ENCODE results near the gene ABITRAM. TPM values are rescaled to one million over a fixed set of nuclear protein-coding genes. Genes with fewer than 3 reads are reported as not detected.

Gene ABITRAM
- total and polyA plus RNA-seq, 5 experiments from 2014 or later = 9.2 to 14.5 (median 13.1) TPM

DNA sequence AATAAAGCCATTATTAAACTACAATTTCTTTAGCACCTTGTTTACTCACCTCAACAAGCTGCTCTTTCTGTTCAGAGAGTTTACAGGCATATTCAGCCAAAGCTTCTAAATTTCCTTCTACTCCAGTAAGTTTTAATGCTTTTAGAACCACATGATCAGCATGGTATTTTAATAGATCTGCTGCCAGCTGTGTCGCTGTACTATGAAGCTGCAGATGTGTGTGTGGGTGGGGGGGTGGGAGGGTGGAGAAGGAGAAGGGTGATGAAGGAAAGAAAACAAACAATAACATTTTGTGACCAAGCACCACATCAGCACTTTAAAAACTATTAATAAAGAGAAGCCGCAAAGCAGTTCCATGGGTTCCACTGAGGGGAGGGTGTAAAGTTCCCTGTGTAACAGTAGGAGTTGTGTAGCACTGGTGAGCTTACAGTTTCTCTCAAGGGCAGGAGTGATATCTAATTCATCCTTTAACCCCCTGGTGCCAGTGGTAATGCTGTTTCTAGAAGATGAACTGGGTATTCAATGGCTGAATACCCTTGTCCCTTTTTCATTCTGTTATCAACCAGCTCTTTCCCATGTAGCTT, 38.5 kb downstream of the ABITRAM start:
- Mint-ChIP-seq H3K27me3 (no peaks in the 10 kb centered on the region), H3K4me3 (no peak overlapping the region), H3K27ac (no peak overlapping the region), H3K36me3 (peaks cover 0 to 8% (median 5%) of the 10 kb centered on the region in 3 donors), H3K9me3 (peaks cover 0 to 17% (median 0%) of the 10 kb centered on the region in 9 donors), H3K4me1 (no peaks in the 10 kb centered on the region)
- no peak for ATAC-seq
- DNase-seq = no peak
- POLR2A ChIA-PET = no interaction called here

DNA sequence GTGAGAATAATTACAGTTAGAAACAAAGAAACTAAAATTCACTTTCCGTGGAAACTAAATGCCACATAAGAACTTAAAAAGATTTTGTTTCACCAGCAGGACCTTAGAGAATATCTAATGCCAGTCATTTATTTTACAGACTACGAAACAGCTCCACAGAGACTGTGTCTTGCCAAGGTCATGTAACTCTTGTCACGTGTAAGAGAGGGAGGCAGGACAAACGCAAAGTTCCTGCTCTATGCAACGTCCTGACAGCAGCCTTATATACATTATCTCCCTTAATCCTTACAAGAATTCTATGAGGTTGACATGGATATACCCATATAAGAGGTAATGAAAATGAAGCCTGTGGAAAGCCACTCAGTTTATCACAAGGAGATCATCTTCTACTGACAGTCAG, 39.7 kb downstream of the ABITRAM start:
- POLR2A ChIA-PET = no interaction called here
- Mint-ChIP-seq H3K4me1 (no peaks in the 10 kb centered on the region), H3K27me3 (no peaks in the 10 kb centered on the region), H3K36me3 (peaks cover 0 to 8% (median 5%) of the 10 kb centered on the region in 3 donors), H3K4me3 (no peak overlapping the region), H3K9me3 (peaks cover 0 to 17% (median 0%) of the 10 kb centered on the region in 9 donors), H3K27ac (no peak overlapping the region)
- DNase-seq = no peak
- no peak for ATAC-seq

GRCh38 chr9:108978205-108978604, 44.0 kb downstream of the ABITRAM start:
- no peaks in the 10 kb centered on the region for H3K27me3 Mint-ChIP-seq
- POLR2A ChIA-PET = no interaction called here
- H3K4me3 Mint-ChIP-seq = no peak overlapping the region
- no peaks in the 10 kb centered on the region for H3K9me3 Mint-ChIP-seq
- ATAC-seq (no peak), DNase-seq (no peak)
- no peaks in the 10 kb centered on the region for H3K36me3 Mint-ChIP-seq
- H3K4me1 Mint-ChIP-seq = no peaks in the 10 kb centered on the region
- peak overlapping the region in 1 of 10 donors; percentile 12 for H3K27ac Mint-ChIP-seq

- Mint-ChIP-seq H3K27ac (no peak overlapping the region), H3K36me3 (no peaks in the 10 kb centered on the region), H3K27me3 (no peaks in the 10 kb centered on the region), H3K9me3 (no peaks in the 10 kb centered on the region), H3K4me1 (no peaks in the 10 kb centered on the region), H3K4me3 (no peak overlapping the region)
- DNase-seq = no peak
- POLR2A ChIA-PET = interaction anchor here (0.6 kb wide), 1 partner anchor 139 kb away, joined by 4 read pairs; the partner anchor contains the start of gene TMEM245
- ATAC-seq = no peak
These were observed 46.7 kb downstream of the ABITRAM start for GRCh38 chr9:108980893-108981292.

GRCh38 chr9:108983885-108984284, 49.7 kb downstream of the ABITRAM start:
- Mint-ChIP-seq H3K27me3 (no peaks in the 10 kb centered on the region), H3K36me3 (no peaks in the 10 kb centered on the region), H3K4me3 (no peak overlapping the region), H3K27ac (no peak overlapping the region), H3K4me1 (no peaks in the 10 kb centered on the region), H3K9me3 (peaks cover 0 to 7% (median 0%) of the 10 kb centered on the region in 9 donors)
- POLR2A ChIA-PET = interaction anchor here (0.7 kb wide), 1 partner anchor 95 kb away, joined by 4 read pairs; no protein-coding TSS in a partner anchor
- DNase-seq (no peak), ATAC-seq (no peak)

Other genes with a start within 250 kb of the ABITRAM start
- gene ACTL7B, start 78.4 kb upstream of the ABITRAM start, total RNA-seq = under 1 TPM in 1 of 2 experiments, not detected in 1; 0.21 TPM
- not detected for gene ACTL7B, start 78.4 kb upstream of the ABITRAM start, polyA plus RNA-seq
- not detected for gene ACTL7A, start 72.1 kb upstream of the ABITRAM start, total RNA-seq
- gene ACTL7A, start 72.1 kb upstream of the ABITRAM start, polyA plus RNA-seq = not detected
- gene ELP1, start 276 bp upstream of the ABITRAM start, total RNA-seq = 10 to 100 TPM; 35.2 to 38.8 TPM
- 10 to 100 TPM; 12.8 to 19.6 (median 12.9) TPM for gene ELP1, start 276 bp upstream of the ABITRAM start, polyA plus RNA-seq
- 1 to 10 TPM; 2.3 to 4.4 TPM for gene CTNNAL1, start 79.1 kb downstream of the ABITRAM start, total RNA-seq
- gene CTNNAL1, start 79.1 kb downstream of the ABITRAM start, polyA plus RNA-seq = 1 to 10 TPM in 2 of 3 donors, under 1 TPM in 1; 0.15 to 3.7 (median 1.7) TPM
- 10 to 100 TPM; 71.3 to 72.4 TPM for gene TMEM245, start 185.5 kb downstream of the ABITRAM start, total RNA-seq
- 10 to 100 TPM; 16.3 to 29.2 (median 25.3) TPM for gene TMEM245, start 185.5 kb downstream of the ABITRAM start, polyA plus RNA-seq
- not detected for gene FRRS1L, start 232.8 kb downstream of the ABITRAM start, total RNA-seq
- not detected for gene FRRS1L, start 232.8 kb downstream of the ABITRAM start, polyA plus RNA-seq